ENCODE measurements around the gene CYFIP2. TPM values are rescaled to one million over a fixed set of nuclear protein-coding genes. Genes with fewer than 3 reads are reported as not detected.

The CYFIP2 gene
- polyA plus RNA-seq, 1 donor from 2014 or later, result 59.7 TPM

DNA sequence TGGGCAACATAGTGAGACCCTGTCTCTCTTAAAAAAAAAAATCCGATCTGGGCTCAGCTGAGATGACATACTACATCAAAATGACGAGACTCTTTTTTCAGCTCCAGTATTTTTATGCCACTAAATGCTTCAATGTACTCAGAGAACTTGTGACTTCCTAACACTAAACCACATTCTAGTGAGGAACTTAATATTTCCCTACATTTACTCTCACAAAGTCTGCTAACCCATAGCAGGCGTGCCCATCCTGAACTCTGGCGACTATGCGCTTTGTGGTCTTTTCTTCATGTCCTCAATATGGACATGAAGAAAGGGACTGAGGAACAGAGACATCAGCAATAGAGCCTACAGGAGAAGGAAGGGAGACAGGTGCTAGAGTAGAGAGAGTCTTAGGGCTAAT is 44.0 kb upstream of the CYFIP2 start:
- H3K27ac ChIP-seq (ENCODE audit: low read length), result no peak overlapping the region
- H3K4me3 ChIP-seq (ENCODE audit: low read length), result no peak overlapping the region
- H3K79me2 ChIP-seq (replicated peaks; ENCODE audit: insufficient read depth, low read length), result no peaks in the 10 kb centered on the region
- no peaks in the 10 kb centered on the region for H3K9me3 ChIP-seq (ENCODE audit: low read length)
- no peak overlapping the region for H2AFZ ChIP-seq (ENCODE audit: low read depth, low read length)
- H3K4me2 ChIP-seq (ENCODE audit: low read length), result no peak overlapping the region
- no peaks in the 10 kb centered on the region for H4K20me1 ChIP-seq (ENCODE audit: insufficient read depth)
- TF ChIP-seq, protein P1, sequence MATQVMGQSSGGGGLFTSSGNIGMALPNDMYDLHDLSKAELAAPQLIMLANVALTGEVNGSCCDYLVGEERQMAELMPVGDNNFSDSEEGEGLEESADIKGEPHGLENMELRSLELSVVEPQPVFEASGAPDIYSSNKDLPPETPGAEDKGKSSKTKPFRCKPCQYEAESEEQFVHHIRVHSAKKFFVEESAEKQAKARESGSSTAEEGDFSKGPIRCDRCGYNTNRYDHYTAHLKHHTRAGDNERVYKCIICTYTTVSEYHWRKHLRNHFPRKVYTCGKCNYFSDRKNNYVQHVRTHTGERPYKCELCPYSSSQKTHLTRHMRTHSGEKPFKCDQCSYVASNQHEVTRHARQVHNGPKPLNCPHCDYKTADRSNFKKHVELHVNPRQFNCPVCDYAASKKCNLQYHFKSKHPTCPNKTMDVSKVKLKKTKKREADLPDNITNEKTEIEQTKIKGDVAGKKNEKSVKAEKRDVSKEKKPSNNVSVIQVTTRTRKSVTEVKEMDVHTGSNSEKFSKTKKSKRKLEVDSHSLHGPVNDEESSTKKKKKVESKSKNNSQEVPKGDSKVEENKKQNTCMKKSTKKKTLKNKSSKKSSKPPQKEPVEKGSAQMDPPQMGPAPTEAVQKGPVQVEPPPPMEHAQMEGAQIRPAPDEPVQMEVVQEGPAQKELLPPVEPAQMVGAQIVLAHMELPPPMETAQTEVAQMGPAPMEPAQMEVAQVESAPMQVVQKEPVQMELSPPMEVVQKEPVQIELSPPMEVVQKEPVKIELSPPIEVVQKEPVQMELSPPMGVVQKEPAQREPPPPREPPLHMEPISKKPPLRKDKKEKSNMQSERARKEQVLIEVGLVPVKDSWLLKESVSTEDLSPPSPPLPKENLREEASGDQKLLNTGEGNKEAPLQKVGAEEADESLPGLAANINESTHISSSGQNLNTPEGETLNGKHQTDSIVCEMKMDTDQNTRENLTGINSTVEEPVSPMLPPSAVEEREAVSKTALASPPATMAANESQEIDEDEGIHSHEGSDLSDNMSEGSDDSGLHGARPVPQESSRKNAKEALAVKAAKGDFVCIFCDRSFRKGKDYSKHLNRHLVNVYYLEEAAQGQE (IDR thresholded peaks at IDR 0.05; ENCODE audit: borderline replicate concordance), result no peak
- TF ChIP-seq RAD21 (conservative IDR thresholded peaks at IDR 0.05), result no peak
- TF ChIP-seq EP300 (conservative IDR thresholded peaks at IDR 0.05; ENCODE audit: poor library complexity, severe bottlenecking), result no peak
- TF ChIP-seq, protein P2, sequence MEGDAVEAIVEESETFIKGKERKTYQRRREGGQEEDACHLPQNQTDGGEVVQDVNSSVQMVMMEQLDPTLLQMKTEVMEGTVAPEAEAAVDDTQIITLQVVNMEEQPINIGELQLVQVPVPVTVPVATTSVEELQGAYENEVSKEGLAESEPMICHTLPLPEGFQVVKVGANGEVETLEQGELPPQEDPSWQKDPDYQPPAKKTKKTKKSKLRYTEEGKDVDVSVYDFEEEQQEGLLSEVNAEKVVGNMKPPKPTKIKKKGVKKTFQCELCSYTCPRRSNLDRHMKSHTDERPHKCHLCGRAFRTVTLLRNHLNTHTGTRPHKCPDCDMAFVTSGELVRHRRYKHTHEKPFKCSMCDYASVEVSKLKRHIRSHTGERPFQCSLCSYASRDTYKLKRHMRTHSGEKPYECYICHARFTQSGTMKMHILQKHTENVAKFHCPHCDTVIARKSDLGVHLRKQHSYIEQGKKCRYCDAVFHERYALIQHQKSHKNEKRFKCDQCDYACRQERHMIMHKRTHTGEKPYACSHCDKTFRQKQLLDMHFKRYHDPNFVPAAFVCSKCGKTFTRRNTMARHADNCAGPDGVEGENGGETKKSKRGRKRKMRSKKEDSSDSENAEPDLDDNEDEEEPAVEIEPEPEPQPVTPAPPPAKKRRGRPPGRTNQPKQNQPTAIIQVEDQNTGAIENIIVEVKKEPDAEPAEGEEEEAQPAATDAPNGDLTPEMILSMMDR (IDR thresholded peaks at IDR 0.05; ENCODE audit: poor library complexity, severe bottlenecking), result no peak
- TF ChIP-seq POLR2AphosphoS5 (IDR thresholded peaks at IDR 0.05), result no peak
- no peak overlapping the region for H3K9ac ChIP-seq (ENCODE audit: low read length)
- H3K9me2 ChIP-seq (ENCODE audit: insufficient read depth, low read length), result no peaks in the 10 kb centered on the region
- no peaks in the 10 kb centered on the region for H3F3A ChIP-seq (ENCODE audit: insufficient read depth, low read length, poor library complexity, severe bottlenecking)
- H3K36me3 ChIP-seq (ENCODE audit: insufficient read depth, low read length), result no peaks in the 10 kb centered on the region
- no peaks in the 10 kb centered on the region for H3K27me3 ChIP-seq (ENCODE audit: insufficient read depth, low read depth, low read length)

GRCh38 chr5:157222506-157223230 is 43.3 kb upstream of the CYFIP2 start:
- no peaks in the 10 kb centered on the region for H3K9me2 ChIP-seq (ENCODE audit: insufficient read depth, low read length)
- no peak overlapping the region for H3K27ac ChIP-seq (ENCODE audit: low read length)
- H2AFZ ChIP-seq (ENCODE audit: low read depth, low read length), result no peak overlapping the region
- H3K9ac ChIP-seq (ENCODE audit: low read length), result no peak overlapping the region
- TF ChIP-seq POLR2AphosphoS5 (IDR thresholded peaks at IDR 0.05) (no peak), RAD21 (conservative IDR thresholded peaks at IDR 0.05) (no peak)
- TF ChIP-seq, protein P1 (IDR thresholded peaks at IDR 0.05; ENCODE audit: borderline replicate concordance), result no peak
- H3K36me3 ChIP-seq (ENCODE audit: insufficient read depth, low read length), result no peaks in the 10 kb centered on the region
- no peaks in the 10 kb centered on the region for H3F3A ChIP-seq (ENCODE audit: insufficient read depth, low read length, poor library complexity, severe bottlenecking)
- H3K9me3 ChIP-seq (ENCODE audit: low read length), result no peaks in the 10 kb centered on the region
- H3K4me2 ChIP-seq (ENCODE audit: low read length), result no peak overlapping the region
- no peaks in the 10 kb centered on the region for H3K27me3 ChIP-seq (ENCODE audit: insufficient read depth, low read depth, low read length)
- no peak overlapping the region for H3K4me3 ChIP-seq (ENCODE audit: low read length)
- H4K20me1 ChIP-seq (ENCODE audit: insufficient read depth), result no peaks in the 10 kb centered on the region
- no peaks in the 10 kb centered on the region for H3K79me2 ChIP-seq (replicated peaks; ENCODE audit: insufficient read depth, low read length)
